ENCODE results near the gene SAMSN1.

DNA sequence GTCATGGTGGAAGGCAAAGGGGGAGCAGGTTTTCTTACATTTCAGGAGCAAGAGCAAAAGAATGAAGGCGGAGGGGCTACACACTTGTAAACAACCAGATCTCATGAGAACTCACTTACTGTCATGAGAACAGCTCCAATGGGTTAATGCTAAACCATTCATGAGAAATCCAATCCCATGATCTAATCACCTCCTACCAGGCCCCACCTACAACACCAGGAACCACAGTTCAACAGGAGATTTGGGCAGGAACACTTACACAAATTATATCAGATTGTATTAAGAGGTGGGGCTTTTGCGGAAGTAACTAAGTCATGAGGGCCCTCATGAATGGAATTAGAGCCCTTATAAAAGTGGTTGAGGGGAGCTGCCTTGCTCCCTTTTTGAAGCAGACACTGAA, 48.9 kb upstream of the SAMSN1 start:
- TF ChIP-seq CTCF (conservative IDR thresholded peaks at IDR 0.05; ENCODE audit: low read length): no peak
- TF ChIP-seq EZH2phosphoT487 (IDR thresholded peaks at IDR 0.05; ENCODE audit: borderline replicate concordance, low read depth, low read length): no peak

All from OCI-LY7 (cell line).